ENCODE measurements around the gene DCLK2.

DNA sequence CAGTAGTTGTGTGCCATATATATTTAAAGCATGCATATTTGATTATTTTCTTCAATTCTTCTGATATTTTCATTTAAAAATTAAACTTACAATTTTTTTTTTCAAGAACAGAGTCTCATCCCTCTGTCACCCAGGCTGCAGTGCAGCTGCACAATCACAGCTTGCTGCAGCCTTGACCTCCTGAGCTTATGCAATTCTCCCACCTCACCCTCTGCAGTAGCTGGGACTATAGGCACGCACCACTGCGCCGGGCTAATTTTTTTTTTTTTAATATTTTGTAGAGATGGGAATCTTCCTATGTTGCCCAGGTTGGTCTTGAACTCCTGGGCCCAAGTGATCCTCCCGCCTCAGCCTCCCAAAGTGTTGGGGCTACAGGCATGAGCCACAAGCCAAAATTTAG lies 5.8 kb upstream of the DCLK2 start:
- TF ChIP-seq, protein P1, sequence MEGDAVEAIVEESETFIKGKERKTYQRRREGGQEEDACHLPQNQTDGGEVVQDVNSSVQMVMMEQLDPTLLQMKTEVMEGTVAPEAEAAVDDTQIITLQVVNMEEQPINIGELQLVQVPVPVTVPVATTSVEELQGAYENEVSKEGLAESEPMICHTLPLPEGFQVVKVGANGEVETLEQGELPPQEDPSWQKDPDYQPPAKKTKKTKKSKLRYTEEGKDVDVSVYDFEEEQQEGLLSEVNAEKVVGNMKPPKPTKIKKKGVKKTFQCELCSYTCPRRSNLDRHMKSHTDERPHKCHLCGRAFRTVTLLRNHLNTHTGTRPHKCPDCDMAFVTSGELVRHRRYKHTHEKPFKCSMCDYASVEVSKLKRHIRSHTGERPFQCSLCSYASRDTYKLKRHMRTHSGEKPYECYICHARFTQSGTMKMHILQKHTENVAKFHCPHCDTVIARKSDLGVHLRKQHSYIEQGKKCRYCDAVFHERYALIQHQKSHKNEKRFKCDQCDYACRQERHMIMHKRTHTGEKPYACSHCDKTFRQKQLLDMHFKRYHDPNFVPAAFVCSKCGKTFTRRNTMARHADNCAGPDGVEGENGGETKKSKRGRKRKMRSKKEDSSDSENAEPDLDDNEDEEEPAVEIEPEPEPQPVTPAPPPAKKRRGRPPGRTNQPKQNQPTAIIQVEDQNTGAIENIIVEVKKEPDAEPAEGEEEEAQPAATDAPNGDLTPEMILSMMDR (IDR thresholded peaks at IDR 0.05; ENCODE audit: poor library complexity, severe bottlenecking): no peak
- TF ChIP-seq POLR2AphosphoS5 (IDR thresholded peaks at IDR 0.05) (no peak), TAF1 (IDR thresholded peaks at IDR 0.05; ENCODE audit: low read depth) (no peak)
